Measurements from ENCODE around the gene ME1. TPM values are rescaled to one million over a fixed set of nuclear protein-coding genes. Genes with fewer than 3 reads are reported as not detected.
"Not testable (repeated sequence)": the region's sequence is repeated elsewhere in the genome, so short reads cannot be mapped to it uniquely, and the experiment has no call there.

The ME1 gene
- total RNA-seq, 2 experiments from 2014 or later, result not detected

GRCh38 chr6:83314693-83315092 is 116.2 kb downstream of the ME1 start:
- H3K9me3 Mint-ChIP-seq, result no peaks in the 10 kb centered on the region
- H3K4me1 Mint-ChIP-seq (ENCODE audit: low read depth), result no peaks in the 10 kb centered on the region
- H3K27me3 Mint-ChIP-seq (ENCODE audit: low read depth), result peaks cover 8% of the 10 kb centered on the region
- intact Hi-C loops (cut with micrococcal nuclease), result no loop called here
- CTCF ChIA-PET, result no interaction called here
- DNase-seq, result no peak
- no peaks in the 10 kb centered on the region for H3K36me3 Mint-ChIP-seq (ENCODE audit: low read depth)
- no peak overlapping the region for H3K27ac Mint-ChIP-seq
- H3K4me3 Mint-ChIP-seq, result no peak overlapping the region

GRCh38 chr6:83313882-83314281 is 117.0 kb downstream of the ME1 start:
- intact Hi-C loops (cut with micrococcal nuclease), result no loop called here
- no peak for DNase-seq
- Mint-ChIP-seq H3K4me1 (ENCODE audit: low read depth) (no peaks in the 10 kb centered on the region), H3K27me3 (ENCODE audit: low read depth) (peaks cover 8% of the 10 kb centered on the region), H3K4me3 (no peak overlapping the region), H3K9me3 (no peaks in the 10 kb centered on the region), H3K36me3 (ENCODE audit: low read depth) (no peaks in the 10 kb centered on the region), H3K27ac (no peak overlapping the region)
- CTCF ChIA-PET, result no interaction called here

GRCh38 chr6:83311231-83311630 is 119.6 kb downstream of the ME1 start:
- peaks cover 8% of the 10 kb centered on the region for H3K27me3 Mint-ChIP-seq (ENCODE audit: low read depth)
- no peaks in the 10 kb centered on the region for H3K4me1 Mint-ChIP-seq (ENCODE audit: low read depth)
- DNase-seq, result no peak
- CTCF ChIA-PET, result no interaction called here
- intact Hi-C loops (cut with micrococcal nuclease), result no loop called here
- H3K27ac Mint-ChIP-seq, result no peak overlapping the region
- no peak overlapping the region for H3K4me3 Mint-ChIP-seq
- no peaks in the 10 kb centered on the region for H3K9me3 Mint-ChIP-seq
- no peaks in the 10 kb centered on the region for H3K36me3 Mint-ChIP-seq (ENCODE audit: low read depth)

GRCh38 chr6:83310046-83310445 is 120.8 kb downstream of the ME1 start:
- Mint-ChIP-seq H3K4me3 (no peak overlapping the region), H3K4me1 (ENCODE audit: low read depth) (no peaks in the 10 kb centered on the region), H3K9me3 (no peaks in the 10 kb centered on the region), H3K27ac (no peak overlapping the region), H3K36me3 (ENCODE audit: low read depth) (no peaks in the 10 kb centered on the region), H3K27me3 (ENCODE audit: low read depth) (peaks cover 8% of the 10 kb centered on the region)
- CTCF ChIA-PET, result no interaction called here
- intact Hi-C loops (cut with micrococcal nuclease), result no loop called here
- no peak for DNase-seq

- Mint-ChIP-seq H3K36me3 (ENCODE audit: low read depth) (no peaks in the 10 kb centered on the region), H3K9me3 (no peaks in the 10 kb centered on the region), H3K27ac (no peak overlapping the region), H3K4me3 (no peak overlapping the region), H3K27me3 (ENCODE audit: low read depth) (peaks cover 5% of the 10 kb centered on the region), H3K4me1 (ENCODE audit: low read depth) (no peaks in the 10 kb centered on the region)
- no peak for DNase-seq
- intact Hi-C loops (cut with micrococcal nuclease), result no loop called here
- CTCF ChIA-PET, result no interaction called here
Observed at GRCh38 chr6:83309344-83309743, 121.5 kb downstream of the ME1 start.

- Mint-ChIP-seq H3K4me3 (no peak overlapping the region), H3K27me3 (ENCODE audit: low read depth) (peaks cover 5% of the 10 kb centered on the region), H3K27ac (no peak overlapping the region), H3K4me1 (ENCODE audit: low read depth) (no peaks in the 10 kb centered on the region), H3K36me3 (ENCODE audit: low read depth) (no peaks in the 10 kb centered on the region), H3K9me3 (no peaks in the 10 kb centered on the region)
- no peak for DNase-seq
- intact Hi-C loops (cut with micrococcal nuclease), result no loop called here
- CTCF ChIA-PET, result no interaction called here
Observed at GRCh38 chr6:83308833-83309232, 122.0 kb downstream of the ME1 start.

- Mint-ChIP-seq H3K4me1 (ENCODE audit: low read depth) (no peaks in the 10 kb centered on the region), H3K27ac (no peak overlapping the region), H3K9me3 (no peaks in the 10 kb centered on the region), H3K36me3 (ENCODE audit: low read depth) (no peaks in the 10 kb centered on the region), H3K4me3 (no peak overlapping the region), H3K27me3 (ENCODE audit: low read depth) (peaks cover 3% of the 10 kb centered on the region)
- DNase-seq, result no peak
- CTCF ChIA-PET, result no interaction called here
- intact Hi-C loops (cut with micrococcal nuclease), result no loop called here
Observed at GRCh38 chr6:83307849-83308248, 123.0 kb downstream of the ME1 start.

GRCh38 chr6:83303426-83303825 is 127.4 kb downstream of the ME1 start:
- CTCF ChIA-PET, result no interaction called here
- Mint-ChIP-seq H3K9me3 (no peaks in the 10 kb centered on the region), H3K27me3 (ENCODE audit: low read depth) (peaks cover 12% of the 10 kb centered on the region), H3K4me1 (ENCODE audit: low read depth) (no peaks in the 10 kb centered on the region), H3K4me3 (no peak overlapping the region), H3K36me3 (ENCODE audit: low read depth) (no peaks in the 10 kb centered on the region), H3K27ac (no peak overlapping the region)
- no peak for DNase-seq
- intact Hi-C loops (cut with micrococcal nuclease), result no loop called here

GRCh38 chr6:83294676-83295075 is 136.2 kb downstream of the ME1 start:
- CTCF ChIA-PET, result no interaction called here
- no peak overlapping the region for H3K27ac Mint-ChIP-seq
- intact Hi-C loops (cut with micrococcal nuclease), result no loop called here
- peaks cover 2% of the 10 kb centered on the region for H3K9me3 Mint-ChIP-seq
- no peak for DNase-seq
- no peaks in the 10 kb centered on the region for H3K36me3 Mint-ChIP-seq (ENCODE audit: low read depth)
- peaks cover 41% of the 10 kb centered on the region for H3K27me3 Mint-ChIP-seq (ENCODE audit: low read depth)
- H3K4me3 Mint-ChIP-seq, result no peak overlapping the region
- H3K4me1 Mint-ChIP-seq (ENCODE audit: low read depth), result peaks cover 9% of the 10 kb centered on the region

GRCh38 chr6:83292900-83293843 is 137.7 kb downstream of the ME1 start:
- CTCF ChIA-PET, result interaction anchor here (0.6 kb wide), 1 partner anchor 72 kb away, joined by 3 read pairs; no protein-coding TSS in a partner anchor
- Mint-ChIP-seq H3K4me1 (ENCODE audit: low read depth) (peaks cover 9% of the 10 kb centered on the region), H3K9me3 (peaks cover 2% of the 10 kb centered on the region), H3K27ac (no peak overlapping the region), H3K36me3 (ENCODE audit: low read depth) (no peaks in the 10 kb centered on the region), H3K27me3 (ENCODE audit: low read depth) (peaks cover 42% of the 10 kb centered on the region), H3K4me3 (no peak overlapping the region)
- intact Hi-C loops (cut with micrococcal nuclease), result no loop called here
- DNase-seq, result no peak

GRCh38 chr6:83287298-83287697 is 143.6 kb downstream of the ME1 start:
- H3K4me3 Mint-ChIP-seq; CTCF ChIA-PET; H3K36me3 Mint-ChIP-seq (ENCODE audit: low read depth); DNase-seq; H3K27ac Mint-ChIP-seq; intact Hi-C loops (cut with micrococcal nuclease); H3K4me1 Mint-ChIP-seq (ENCODE audit: low read depth); H3K9me3 Mint-ChIP-seq: not testable (repeated sequence)
- peaks cover 25% of the 10 kb centered on the region for H3K27me3 Mint-ChIP-seq (ENCODE audit: low read depth)

GRCh38 chr6:83285917-83286316 is 144.9 kb downstream of the ME1 start:
- H3K9me3 Mint-ChIP-seq, result peaks cover 13% of the 10 kb centered on the region
- peaks cover 14% of the 10 kb centered on the region for H3K27me3 Mint-ChIP-seq (ENCODE audit: low read depth)
- no peaks in the 10 kb centered on the region for H3K36me3 Mint-ChIP-seq (ENCODE audit: low read depth)
- H3K27ac Mint-ChIP-seq, result no peak overlapping the region
- H3K4me1 Mint-ChIP-seq (ENCODE audit: low read depth), result no peaks in the 10 kb centered on the region
- no peak for DNase-seq
- H3K4me3 Mint-ChIP-seq, result no peak overlapping the region
- CTCF ChIA-PET, result no interaction called here
- intact Hi-C loops (cut with micrococcal nuclease), result no loop called here

- Mint-ChIP-seq H3K4me3 (no peak overlapping the region), H3K27ac (no peak overlapping the region), H3K4me1 (ENCODE audit: low read depth) (peaks cover 2% of the 10 kb centered on the region), H3K9me3 (no peaks in the 10 kb centered on the region), H3K36me3 (ENCODE audit: low read depth) (no peaks in the 10 kb centered on the region), H3K27me3 (ENCODE audit: low read depth) (peaks cover 8% of the 10 kb centered on the region)
- no peak for DNase-seq
- intact Hi-C loops (cut with micrococcal nuclease), result no loop called here
- CTCF ChIA-PET, result no interaction called here
Observed at GRCh38 chr6:83273596-83273995, 157.3 kb downstream of the ME1 start.

Data from activated naive CD4-positive, alpha-beta T cell treated with anti-CD3 and anti-CD28 coated beads for 36 hours (primary cell).